H1 (cell line): Measurements from ENCODE around the gene FAM234A. TPM values are rescaled to one million over a fixed set of nuclear protein-coding genes. Genes with fewer than 3 reads are reported as not detected.
A peak's percentile ranks its signal among the peaks of the same experiment; 100 is the strongest.

Source experiments
- CTCF ChIA-PET: fragments of 300-600 bp; sonication (Branson Sonifier 250); formaldehyde crosslinking; loops from one replicate; lab custom pipeline; 2021; ENCODE audit not compliant: partially characterized antibody; lab: Charles Lee
- POLR2A ChIA-PET: fragments of 300-600 bp; sonication (Branson Sonifier 250); formaldehyde crosslinking; loops from one replicate; lab custom pipeline; 2021; ENCODE audit warnings: inconsistent platforms; ENCODE audit not compliant: partially characterized antibody; lab: Charles Lee
- DNase-seq, 2 experiments: peaks; one replicate each; pipeline versions ENCODE4 v3.0.0 to v3.0.0-alpha.2; 2010 to 2022; ENCODE audit warnings: low spot score in 2 of 2, low read depth in 1 of 2, mixed read lengths in 1 of 2
- FAIRE-seq: peaks from 2 replicates; lab custom pipeline; 2011; peaks lifted over from hg19 to GRCh38; lab: Jason Lieb, UNC
- H2AFZ ChIP-seq: 2 replicates; pipeline ENCODE4 v1.8.1; 2012; ENCODE audit warnings: low read length, inconsistent platforms
- H2AK5ac ChIP-seq: 2 replicates; pipeline ENCODE4 v1.6.1; 2013; ENCODE audit warnings: low read depth, low read length
- H2BK120ac ChIP-seq: replicated peaks from 2 replicates; pipeline ENCODE3; 2013; ENCODE audit warnings: low read depth, low read length, inconsistent platforms
- H2BK12ac ChIP-seq: 2 replicates; pipeline ENCODE4 v1.6.1; 2013; ENCODE audit warnings: low read depth, low read length
- H2BK15ac ChIP-seq: 2 replicates; pipeline ENCODE4 v1.6.1; 2013; ENCODE audit warnings: low read length
- H2BK20ac ChIP-seq: 2 replicates; pipeline ENCODE4 v1.6.1; 2013; ENCODE audit warnings: low read length
- H2BK5ac ChIP-seq: 2 replicates; pipeline ENCODE4 v1.6.1; 2013; ENCODE audit warnings: low read depth, low read length
- H3K14ac ChIP-seq: 2 replicates; pipeline ENCODE4 v1.6.1; 2013; ENCODE audit warnings: inconsistent platforms; ENCODE audit not compliant: insufficient read length
- H3K18ac ChIP-seq: 2 replicates; pipeline ENCODE4 v1.6.1; 2013; ENCODE audit warnings: low read length; ENCODE audit errors: extremely low read depth
- H3K23ac ChIP-seq: 2 replicates; pipeline ENCODE4 v1.6.1; 2013; ENCODE audit warnings: inconsistent platforms; ENCODE audit not compliant: insufficient read length
- H3K23me2 ChIP-seq: 2 replicates; pipeline ENCODE4 v1.6.1; 2013; ENCODE audit warnings: low read depth, low read length
- H3K27ac ChIP-seq: 2 replicates; pipeline ENCODE4 v1.6.1; 2011; ENCODE audit warnings: low read depth, low read length, inconsistent platforms
- H3K27me3 ChIP-seq, 4 experiments: replicated peaks in 1 of 4; 1 replicate in 1 of 4; 2 replicates in 3 of 4; pipeline versions ENCODE4 v1.6.1 to v1.8.1; 2011 to 2013; ENCODE audit warnings: low read length in 3 of 4, mild to moderate bottlenecking in 3 of 4, inconsistent platforms in 2 of 4, mixed read lengths in 2 of 4, moderate library complexity in 1 of 4; ENCODE audit not compliant: control insufficient read depth in 3 of 4, insufficient read depth in 3 of 4; ENCODE audit errors: extremely low read depth in 1 of 4
- H3K36me3 ChIP-seq, 4 experiments: 2 replicates each; pipeline versions ENCODE4 v1.6.1 to v1.8.1; 2011 to 2013; ENCODE audit warnings: mild to moderate bottlenecking in 4 of 4, low read length in 3 of 4, moderate library complexity in 2 of 4, control low read depth in 1 of 4, inconsistent platforms in 1 of 4; ENCODE audit not compliant: insufficient read depth in 4 of 4, control insufficient read depth in 2 of 4
- H3K4ac ChIP-seq: replicated peaks from 2 replicates; pipeline ENCODE3; 2013; ENCODE audit warnings: low read length, low read depth, mixed read lengths, inconsistent platforms; ENCODE audit not compliant: insufficient read length
- H3K4me1 ChIP-seq, 4 experiments: replicated peaks in 1 of 4; 1 replicate in 1 of 4; 2 replicates in 3 of 4; pipeline versions ENCODE4 v1.6.1 to v1.8.1; 2011 to 2013; ENCODE audit warnings: low read length in 3 of 4, inconsistent platforms in 2 of 4, mixed read lengths in 1 of 4; ENCODE audit not compliant: insufficient read depth in 4 of 4, control insufficient read depth in 3 of 4
- H3K4me2 ChIP-seq, 2 experiments: 2 replicates each; pipeline versions ENCODE4 v1.6.1 to v1.8.1; 2011 to 2013; ENCODE audit warnings: low read depth in 2 of 2, low read length in 2 of 2, control low read depth in 1 of 2, inconsistent platforms in 1 of 2, mild to moderate bottlenecking in 1 of 2; ENCODE audit not compliant: insufficient read depth in 1 of 2
- H3K4me3 ChIP-seq, 4 experiments: fragments of 200-600, 300-600 bp in 1 of 4; sonication (generic), shearing (Covaris generic), sonication (Bioruptor Twin) in 1 of 4; 2 replicates each; pipeline versions ENCODE4 v1.5.1 to v1.8.1; 2011 to 2016; ENCODE audit warnings: low read length in 4 of 4, low read depth in 3 of 4, control low read depth in 2 of 4, inconsistent platforms in 2 of 4, mild to moderate bottlenecking in 2 of 4, mixed read lengths in 1 of 4, moderate library complexity in 1 of 4; ENCODE audit not compliant: insufficient read depth in 2 of 4; ENCODE audit errors: extremely low read depth in 1 of 4
- H3K56ac ChIP-seq: replicated peaks from 2 replicates; pipeline ENCODE3; 2013; ENCODE audit warnings: low read depth, mild to moderate bottlenecking, mixed read lengths, low read length, inconsistent platforms; ENCODE audit not compliant: insufficient read length
- H3K79me1 ChIP-seq: 2 replicates; pipeline ENCODE4 v1.6.1; 2013; ENCODE audit warnings: low read depth, low read length, control low read depth
- H3K79me2 ChIP-seq, 2 experiments: 2 replicates each; pipeline versions ENCODE4 v1.6.1 to v1.8.1; 2012 to 2013; ENCODE audit warnings: low read length in 2 of 2, mild to moderate bottlenecking in 2 of 2, inconsistent platforms in 1 of 2; ENCODE audit not compliant: insufficient read depth in 2 of 2, control insufficient read depth in 1 of 2
- H3K9ac ChIP-seq, 4 experiments: replicated peaks in 1 of 4; 1 replicate in 1 of 4; 2 replicates in 3 of 4; pipeline versions ENCODE4 v1.6.1 to v1.8.1; 2011 to 2013; ENCODE audit warnings: low read depth in 3 of 4, low read length in 3 of 4, control low read depth in 2 of 4, mild to moderate bottlenecking in 2 of 4, moderate library complexity in 2 of 4, inconsistent platforms in 1 of 4; ENCODE audit errors: extremely low read depth in 1 of 4
- H3K9me3 ChIP-seq, 2 experiments: 2 replicates each; pipeline versions ENCODE4 v1.6.1 to v1.8.1; 2012 to 2013; ENCODE audit warnings: mild to moderate bottlenecking in 2 of 2, moderate library complexity in 2 of 2, control low read depth in 1 of 2, inconsistent platforms in 1 of 2, low read depth in 1 of 2, low read length in 1 of 2, mixed read lengths in 1 of 2; ENCODE audit not compliant: insufficient read depth in 2 of 2
- H4K20me1 ChIP-seq, 2 experiments: replicated peaks in 1 of 2; 2 replicates each; pipeline versions ENCODE3 to v1.8.1; 2011 to 2013; ENCODE audit warnings: inconsistent platforms in 2 of 2, low read length in 2 of 2, mild to moderate bottlenecking in 1 of 2; ENCODE audit not compliant: insufficient read depth in 2 of 2, control insufficient read depth in 1 of 2
- H4K5ac ChIP-seq: 2 replicates; pipeline ENCODE4 v1.6.1; 2013; ENCODE audit warnings: low read length, low read depth, mixed read lengths, inconsistent platforms; ENCODE audit not compliant: insufficient read length
- H4K8ac ChIP-seq: 2 replicates; pipeline ENCODE4 v1.8.0; 2013; ENCODE audit warnings: mild to moderate bottlenecking, moderate library complexity, low read length, inconsistent platforms; ENCODE audit not compliant: insufficient read depth; ENCODE audit errors: extremely low read depth
- H4K91ac ChIP-seq: replicated peaks from 2 replicates; pipeline ENCODE3; 2013; ENCODE audit warnings: low read length, mixed read lengths, inconsistent platforms; ENCODE audit not compliant: insufficient read length
- CTCF ChIP-seq, 3 experiments: IDR thresholded peaks; 1 replicate in 2 of 3; 2 replicates in 1 of 3; pipeline versions ENCODE4 v1.5.1 to v1.6.1; 2011; ENCODE audit warnings: low read length in 3 of 3, mild to moderate bottlenecking in 3 of 3, inconsistent platforms in 2 of 3, low read depth in 1 of 3, moderate library complexity in 1 of 3; ENCODE audit not compliant: insufficient read depth in 1 of 3; ENCODE audit errors: control extremely low read depth in 1 of 3
- EZH2 ChIP-seq: fragments of 200-600 bp; sonication (generic); IDR thresholded peaks from 2 replicates; pipeline ENCODE4 v1.7.1; 2012; ENCODE audit warnings: low read depth, mild to moderate bottlenecking, moderate library complexity, low read length, inconsistent platforms; ENCODE audit not compliant: severe bottlenecking
- RAD21 ChIP-seq, 2 experiments: IDR thresholded peaks in 1 of 2; conservative IDR thresholded peaks in 1 of 2; 2 replicates each; pipeline ENCODE4 v1.6.1; 2011; ENCODE audit warnings: low read depth in 2 of 2, low read length in 2 of 2, improper control_type of control experiment in 1 of 2, inconsistent platforms in 1 of 2, mild to moderate bottlenecking in 1 of 2, moderate library complexity in 1 of 2
- WGBS, 2 experiments: shearing (Covaris generic) in 1 of 2; methylation state at CpG; one replicate each; pipeline versions ENCODE4 v1.1.6 to v1.1.7; 2013 to 2015; ENCODE audit warnings: low lambda C conversion rate in 2 of 2, mixed read lengths in 2 of 2, inconsistent platforms in 1 of 2, low coverage in 1 of 2, missing lambda C conversion rate in 1 of 2; ENCODE audit not compliant: insufficient replicate concordance in 2 of 2, insufficient coverage in 1 of 2, insufficient read length in 1 of 2; ENCODE audit errors: extremely low coverage in 1 of 2, missing lambda C conversion rate in 1 of 2; 5-methylcytosine and 5-hydroxymethylcytosine counted together
- polyA plus RNA-seq, 7 experiments: library from polyadenylated mRNA; depleted of rRNA in 3 of 7; stranded (reverse) in 5 of 7; unstranded in 2 of 7; fragments of >200 nt in 5 of 7; fragments of 200-250 nt in 2 of 7; gene quantifications; 1 replicate in 5 of 7; 2 replicates in 1 of 7; 4 replicates in 1 of 7; pipeline versions ENCODE4 v1.2.1 to v1.2.3, GENCODE V29; 2011 to 2013; ENCODE audit warnings: missing spikeins in 2 of 7, mixed read lengths in 2 of 7
- total RNA-seq: library from RNA; stranded (reverse); fragmentation: NEBNext Ultra II Directional; extraction: Animal tissue kit (Norgen Biotek cat#: 25700); gene quantifications from 2 replicates; pipeline ENCODE4 v1.2.1, GENCODE V29; 2021

Gene FAM234A
- total and polyA plus RNA-seq, 2 of the 8 experiments (the other 6 are each of a cell fraction or from before 2014, with no cell fraction given): 80.6 to 104 TPM

GRCh38 chr16:303760-304505 is 69.3 kb downstream of the FAM234A start:
- H4K5ac ChIP-seq: no peak overlapping the region
- POLR2A ChIA-PET: interaction anchor here (0.9 kb wide), 1 partner anchor 19 kb away, joined by 3 read pairs; no protein-coding TSS in a partner anchor
- H4K8ac ChIP-seq: peak overlapping the region; percentile 68; the same call in 1 of the 2 replicates
- 0 out of 2 replicates have a peak overlapping the region, but pooled peaks have one; percentile 1 for H2AK5ac ChIP-seq
- CTCF ChIA-PET: interaction anchor here (0.6 to 1.6 kb wide), 9 partner anchors 10 to 191 kb away, joined by 3 to 4 read pairs (median 3); no protein-coding TSS in a partner anchor
- H3K4me1 ChIP-seq: no peaks in the 10 kb centered on the region
- H2BK12ac ChIP-seq: no peak overlapping the region
- 96% methylated on average over 39 of the region's 43 CpGs; no CpG with 5 or more reads in 1 of the 2 experiments for WGBS, 2 experiments
- no peak overlapping the region for H2AFZ ChIP-seq
- H3K79me2 ChIP-seq: no peaks in the 10 kb centered on the region
- no peak overlapping the region for H3K23ac ChIP-seq
- FAIRE-seq: no peak
- TF ChIP-seq CTCF (IDR thresholded peaks at IDR 0.05; ENCODE audit: control extremely low read depth in 1 of 3, insufficient read depth in 1 of 3, low read depth in 1 of 3, low read length in 3 of 3) (peak; percentile 26 to 34 (median 27); a peak in 3 of 4 replicates), EZH2 (no peak), RAD21 (IDR thresholded peaks at IDR 0.05 in 1 of 2, conservative IDR thresholded peaks at IDR 0.05 in 1 of 2; ENCODE audit: low read depth in 2 of 2, low read length in 2 of 2) (peak in 1 of 2 experiments; percentile 26; a peak in 1 of 4 replicates)
- TF ChIP-seq, all 59 proteins: peak for 2
- Histone ChIP-seq H3K9ac (no peak overlapping the region), H3K27me3 (no peaks in the 10 kb centered on the region), H3K79me1 (no peaks in the 10 kb centered on the region; the same call in 1 of the 2 replicates), H2BK5ac (no peak overlapping the region), H2BK120ac (no peak overlapping the region), H2BK15ac (no peak overlapping the region), H3K4me3 (no peak overlapping the region), H4K91ac (no peak overlapping the region), H3K18ac (no peak overlapping the region), H3K4ac (no peak overlapping the region), H3K27ac (no peak overlapping the region), H3K36me3 (peaks cover 0 to 21% (median 7%) of the 10 kb centered on the region in 4 experiments; a peak in 6 of 8 replicates), H2BK20ac (no peak overlapping the region), H3K23me2 (0 out of 2 replicates have a peak, but pooled peaks cover 2% of the 10 kb centered on the region), H3K14ac (no peak overlapping the region), H4K20me1 (peaks cover 3 to 7% of the 10 kb centered on the region in 2 experiments), H3K9me3 (no peaks in the 10 kb centered on the region), H3K56ac (no peak overlapping the region), H3K4me2 (no peak overlapping the region)
- DNase-seq: no peak
